LNCaP clone FGC (cell line): ENCODE results near the gene SFXN1.

Experiments
- DNase-seq: peaks from one replicate; pipeline ENCODE4 v3.0.0-alpha.2; 2011; ENCODE audit warnings: low read depth
- H3K4me3 ChIP-seq: 2 replicates; pipeline ENCODE4 v1.5.1; 2011; ENCODE audit warnings: mild to moderate bottlenecking, low read depth, low read length, control low read depth
- CTCF ChIP-seq: IDR thresholded peaks from 2 replicates; pipeline ENCODE4 v1.5.1; 2012; ENCODE audit warnings: mild to moderate bottlenecking; ENCODE audit not compliant: control insufficient read depth, insufficient read depth; ENCODE audit errors: extremely low read depth

The SFXN1 gene

DNA sequence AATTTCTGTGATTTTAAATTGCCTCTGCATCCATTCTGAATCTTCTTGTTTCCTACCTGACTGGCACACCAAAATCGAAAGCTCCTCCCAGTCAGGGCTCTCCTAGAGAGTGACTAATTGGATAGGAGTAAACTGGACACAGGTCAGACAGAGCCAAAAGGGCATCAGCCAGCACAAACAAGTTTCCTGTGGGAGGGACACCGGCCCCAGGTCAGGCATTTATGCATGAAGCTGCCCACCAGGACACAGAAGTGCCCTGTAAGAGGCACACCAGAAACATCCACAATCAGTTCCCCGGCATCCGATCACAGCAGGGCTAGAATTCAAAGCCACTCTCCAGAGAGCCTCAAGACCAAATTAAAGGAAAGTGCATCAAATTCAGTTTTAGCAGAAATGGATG is 78.4 kb downstream of the SFXN1 start:
- no peak for DNase-seq
- H3K4me3 ChIP-seq: no peak overlapping the region
- TF ChIP-seq CTCF: no peak

DNA sequence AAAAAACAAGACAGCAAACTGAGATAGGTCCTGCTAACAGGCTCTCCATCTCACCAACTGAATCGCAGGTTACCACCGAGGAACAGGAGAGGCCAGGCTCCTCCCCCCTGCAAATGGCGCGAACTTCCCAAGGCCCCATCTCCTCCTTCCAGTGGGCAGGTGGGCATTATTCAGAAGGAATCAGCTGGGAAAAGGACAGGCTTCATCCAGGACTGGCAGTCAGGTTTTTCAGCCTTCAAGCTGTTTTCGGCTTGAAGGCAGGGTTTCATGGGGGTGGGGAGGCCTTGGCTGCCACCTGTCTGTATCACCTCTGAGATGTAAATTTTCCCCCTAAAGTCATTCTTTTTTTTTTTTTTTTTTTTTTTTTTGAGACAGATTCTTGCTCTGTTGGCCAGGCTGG is 79.4 kb downstream of the SFXN1 start:
- no peak overlapping the region for H3K4me3 ChIP-seq
- no peak for DNase-seq
- TF ChIP-seq CTCF: no peak

- TF ChIP-seq CTCF: no peak
- no peak overlapping the region for H3K4me3 ChIP-seq
- no peak for DNase-seq
These were observed 80.6 kb downstream of the SFXN1 start for GRCh38 chr5:175558801-175559480.

- H3K4me3 ChIP-seq: no peak overlapping the region
- no peak for DNase-seq
- TF ChIP-seq CTCF: no peak
These were observed 81.7 kb downstream of the SFXN1 start for GRCh38 chr5:175560011-175560410.

DNA sequence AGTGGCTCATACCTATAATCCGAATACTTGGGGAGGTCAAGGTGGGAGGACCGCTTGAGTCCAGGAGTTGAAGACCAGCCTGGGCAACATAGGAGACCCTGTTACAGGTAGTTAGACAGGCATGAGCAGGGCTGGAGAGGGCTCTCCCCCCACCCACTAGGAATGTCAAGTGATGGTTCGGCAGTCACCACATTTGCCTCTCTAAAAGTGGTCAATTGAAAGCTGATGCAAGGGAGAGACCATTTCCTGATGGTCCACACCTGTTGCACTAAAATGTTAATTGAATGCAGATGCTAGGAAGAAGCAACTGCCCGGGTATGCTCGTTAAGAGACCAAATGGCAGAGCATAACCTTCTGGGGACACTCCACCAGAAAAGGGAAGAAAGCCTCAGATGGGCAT is 82.7 kb downstream of the SFXN1 start:
- TF ChIP-seq CTCF: no peak
- no peak for DNase-seq
- H3K4me3 ChIP-seq: no peak overlapping the region

DNA sequence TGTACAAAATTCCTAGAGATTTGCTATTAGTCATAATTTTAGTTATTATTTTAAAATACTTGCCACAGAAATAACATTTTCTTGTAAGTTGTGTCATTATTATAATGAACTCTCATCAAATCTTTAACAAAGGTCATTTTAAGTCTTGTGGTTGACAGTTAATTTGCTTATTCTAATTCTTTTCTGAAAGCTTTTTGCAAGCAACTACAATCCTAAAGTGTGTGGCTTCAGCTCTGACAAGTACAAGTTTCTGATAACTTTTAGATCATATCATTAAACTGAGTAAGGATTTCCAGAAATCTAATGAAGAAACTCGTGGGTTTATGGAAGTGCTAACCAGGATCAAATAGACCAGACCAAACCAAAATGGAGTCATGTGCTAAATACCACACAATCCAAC is 86.4 kb downstream of the SFXN1 start:
- TF ChIP-seq CTCF: no peak
- H3K4me3 ChIP-seq: no peak overlapping the region
- no peak for DNase-seq

GRCh38 chr5:175566697-175567096 is 88.3 kb downstream of the SFXN1 start:
- H3K4me3 ChIP-seq: no peak overlapping the region
- TF ChIP-seq CTCF: no peak
- no peak for DNase-seq
